T47D (cell line): Measurements from ENCODE around the gene NSUN7.
"Not testable (repeated sequence)": the region's sequence is repeated elsewhere in the genome, so short reads cannot be mapped to it uniquely, and the experiment has no call there.

Experiments used
- DNase-seq, 2 experiments: peaks; one replicate each; pipeline versions ENCODE4 v3.0.0 to v3.0.0-alpha.2; 2011 to 2012; ENCODE audit warnings: low read depth in 1 of 2, low spot score in 1 of 2
- JUND ChIP-seq: IDR thresholded peaks from 2 replicates; pipeline ENCODE4 v1.6.1; 2012; ENCODE audit warnings: low read depth
- in situ Hi-C: cut with HindIII; loops from 2 replicates; pipeline ENCODE4 v1.10.0; 2016; ENCODE audit warnings: low sequenced_read_pairs, low pct_unique_long_range_greater_than_20kb

NSUN7 gene

DNA sequence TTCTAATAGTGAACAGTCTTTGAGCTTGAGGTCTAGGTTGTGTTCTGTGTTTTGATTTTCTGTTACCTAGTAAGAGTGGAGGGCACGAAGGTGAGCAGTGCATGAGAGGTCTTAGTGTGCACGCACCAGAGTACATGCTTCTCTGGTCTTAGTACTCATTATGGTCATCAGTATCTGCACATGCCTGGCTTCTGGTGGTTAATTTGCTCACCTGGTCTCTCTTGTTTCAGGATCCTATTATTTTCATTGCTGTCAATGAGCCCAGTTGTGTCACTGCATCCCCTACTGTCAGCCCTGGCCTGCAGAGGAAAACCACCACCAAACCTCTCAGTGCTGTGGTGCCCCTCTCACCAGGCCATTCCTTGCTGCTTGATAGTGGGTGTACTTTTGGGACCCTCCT is 54.8 kb downstream of the NSUN7 start:
- no peak for DNase-seq
- TF ChIP-seq JUND: no peak
- in situ Hi-C loops: no loop called here

GRCh38 chr4:40808926-40809457 is 59.2 kb downstream of the NSUN7 start:
- TF ChIP-seq JUND: no peak
- no peak for DNase-seq
- in situ Hi-C loops: no loop called here

DNA sequence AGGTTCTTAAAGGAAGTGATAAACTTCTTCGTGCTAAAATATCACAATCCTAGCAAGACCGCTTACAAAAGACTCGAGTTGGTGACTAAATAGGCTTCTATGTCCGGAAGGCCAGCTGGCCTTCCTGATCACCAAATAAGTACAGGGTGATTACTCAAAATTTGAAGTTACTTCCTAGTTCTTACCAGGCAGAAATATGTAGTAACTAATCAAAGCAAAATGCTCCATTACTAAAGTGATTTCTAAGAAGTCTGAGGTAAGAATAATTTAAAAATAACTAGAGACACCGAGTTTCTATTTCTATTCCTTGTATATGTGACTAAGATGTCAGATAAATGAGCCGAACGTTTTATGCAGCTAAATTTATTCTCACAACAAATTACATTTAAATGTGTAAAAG is 62.2 kb downstream of the NSUN7 start:
- no peak for TF ChIP-seq JUND
- DNase-seq: no peak
- in situ Hi-C loops: no loop called here

DNA sequence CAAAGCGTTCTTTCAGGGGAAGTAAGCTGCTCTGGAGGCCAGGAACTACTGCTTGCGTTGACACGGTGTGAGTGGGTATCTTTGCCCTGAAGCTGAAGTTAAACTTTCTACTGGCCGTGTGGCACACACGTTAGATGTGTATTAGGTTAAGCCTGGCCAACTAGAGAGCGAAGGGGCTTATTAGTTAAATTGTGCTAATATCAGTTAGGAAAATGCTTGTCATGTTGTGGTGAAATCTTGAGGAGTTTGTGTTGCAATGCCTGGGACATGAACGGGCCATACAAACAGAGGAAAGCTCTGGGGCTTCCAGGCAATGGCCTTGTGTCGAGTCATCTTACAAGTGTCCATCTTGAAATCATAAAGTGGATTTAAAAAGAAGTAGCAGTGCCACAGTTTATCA is 62.6 kb downstream of the NSUN7 start:
- in situ Hi-C loops: no loop called here
- DNase-seq: no peak
- no peak for TF ChIP-seq JUND

- in situ Hi-C loops: no loop called here
- no peak for DNase-seq
- no peak for TF ChIP-seq JUND
Measured at GRCh38 chr4:40812856-40813255, 63.1 kb downstream of the NSUN7 start.

GRCh38 chr4:40817157-40817556 is 67.4 kb downstream of the NSUN7 start:
- in situ Hi-C loops, DNase-seq: not testable (repeated sequence)

- in situ Hi-C loops: no loop called here
- no peak for DNase-seq
- no peak for TF ChIP-seq JUND
Measured at GRCh38 chr4:40820101-40820500, 70.3 kb downstream of the NSUN7 start.

DNA sequence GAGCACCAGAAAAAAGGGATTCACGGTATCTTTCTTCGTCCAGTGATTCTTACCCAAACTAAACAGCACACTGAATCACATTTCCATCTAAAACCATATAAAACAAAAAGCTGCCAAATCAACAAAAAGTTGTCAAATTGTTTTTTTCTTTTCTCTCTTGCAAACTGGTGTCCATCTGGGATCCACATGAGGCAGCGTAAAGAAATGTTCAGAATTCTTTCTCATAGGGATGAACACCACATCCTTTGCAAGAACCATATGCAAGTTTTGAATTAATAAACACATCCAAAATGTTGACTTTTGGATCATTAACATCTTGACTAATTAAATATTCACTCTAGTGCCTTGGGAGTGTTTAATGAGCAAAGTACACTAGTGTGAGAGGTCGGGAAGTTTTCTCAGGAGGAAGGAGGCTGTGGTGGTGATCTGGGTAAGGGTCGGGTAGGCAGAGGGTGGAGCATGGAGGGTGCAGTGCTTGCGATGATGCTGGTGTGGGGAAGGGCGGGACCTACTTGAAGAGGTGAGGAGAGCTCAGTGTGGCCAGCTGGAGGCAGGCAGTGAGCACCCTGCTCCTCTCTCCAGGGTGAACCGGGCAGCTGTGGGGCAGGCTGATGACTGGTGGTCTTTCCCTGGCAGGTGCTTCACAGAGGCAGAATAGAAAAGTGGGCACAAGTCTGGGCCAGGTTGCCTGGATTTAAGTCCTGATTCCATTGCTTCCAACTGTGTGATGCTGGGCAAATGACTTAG is 72.8 kb downstream of the NSUN7 start:
- in situ Hi-C loops: no loop called here
- no peak for DNase-seq
- no peak for TF ChIP-seq JUND

GRCh38 chr4:40825014-40825838 is 75.5 kb downstream of the NSUN7 start:
- in situ Hi-C loops: no loop called here
- no peak for DNase-seq
- TF ChIP-seq JUND: no peak

- in situ Hi-C loops: no loop called here
- DNase-seq: no peak
- TF ChIP-seq JUND: no peak
Measured at GRCh38 chr4:40826821-40827220, 77.1 kb downstream of the NSUN7 start.

DNA sequence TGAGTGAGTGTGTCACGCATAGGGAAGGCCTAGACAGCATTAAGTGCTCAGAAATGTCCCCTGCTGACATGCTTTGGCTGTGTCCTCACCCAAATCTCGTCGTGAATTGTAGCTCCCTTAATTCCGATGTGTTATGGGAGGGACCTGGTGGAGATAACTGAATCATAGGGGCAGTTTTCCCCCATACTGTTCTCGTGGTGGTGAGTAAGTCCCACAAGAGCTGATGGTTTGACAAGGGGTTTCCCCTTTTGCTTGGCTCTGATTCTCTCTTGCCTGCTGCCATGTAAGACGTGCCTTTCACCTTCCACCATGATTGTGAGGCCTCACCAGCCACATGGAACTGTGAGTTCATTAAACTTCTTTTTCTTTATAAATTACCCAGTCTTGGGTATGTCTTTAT is 78.0 kb downstream of the NSUN7 start:
- no peak for TF ChIP-seq JUND
- in situ Hi-C loops: no loop called here

GRCh38 chr4:40828661-40829060 is 78.9 kb downstream of the NSUN7 start:
- TF ChIP-seq JUND: no peak
- in situ Hi-C loops: no loop called here
- no peak for DNase-seq

More for the DNA sequence above, 78.0 kb downstream of the NSUN7 start:
- DNase-seq: no peak

DNA sequence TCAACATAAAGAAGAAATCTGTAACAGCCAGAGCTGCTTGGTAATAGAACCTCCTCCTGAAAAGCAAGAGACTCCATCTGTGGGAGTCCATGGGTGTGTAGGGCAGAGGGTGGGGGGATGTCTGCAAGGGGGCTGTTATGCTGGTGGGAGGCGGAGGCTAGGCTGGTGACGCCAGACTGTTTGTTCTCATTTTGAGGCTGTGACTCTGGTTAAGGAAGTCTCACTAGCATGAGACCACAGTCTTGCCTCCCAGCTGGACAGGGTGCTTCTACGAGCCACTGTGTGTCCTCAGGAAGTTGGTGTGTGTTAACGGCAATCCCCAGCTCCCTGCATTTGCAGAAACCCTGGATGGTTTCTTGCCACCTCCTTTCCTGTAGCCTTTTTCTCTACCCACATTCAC is 79.8 kb downstream of the NSUN7 start:
- in situ Hi-C loops: no loop called here
- no peak for TF ChIP-seq JUND
- DNase-seq: no peak
